Lower lobe of right lung (tissue), 2 donors: ENCODE results near the gene MRTFB. TPM values are rescaled to one million over a fixed set of nuclear protein-coding genes. Genes with fewer than 3 reads are reported as not detected.
A peak's percentile ranks its signal among the peaks of the same experiment; 100 is the strongest.

ENCODE experiments used
- ATAC-seq, 2 donors: fragments of 200-7000 bp; cut with Tn5 transposase; one replicate each; pipeline ENCODE4 v1.9.1; 2020 to 2022; ENCODE audit warnings: mild to moderate bottlenecking in 2 of 2, moderate library complexity in 2 of 2
- DNase-seq: peaks from one replicate; pipeline ENCODE4 v3.0.0-alpha.2; 2020
- H3K27ac ChIP-seq: fragments of 200-600 bp; one replicate; pipeline ENCODE4 v1.8.0; 2022
- H3K27me3 ChIP-seq: fragments of 200-600 bp; one replicate; pipeline ENCODE4 v1.8.0; 2022; ENCODE audit warnings: low read depth
- H3K36me3 ChIP-seq: fragments of 200-600 bp; one replicate; pipeline ENCODE4 v1.8.0; 2022; ENCODE audit warnings: mild to moderate bottlenecking
- H3K4me1 ChIP-seq: fragments of 200-600 bp; one replicate; pipeline ENCODE4 v1.8.0; 2022
- H3K4me3 ChIP-seq: fragments of 200-600 bp; one replicate; pipeline ENCODE4 v1.8.0; 2022; ENCODE audit warnings: mild to moderate bottlenecking
- H3K9me3 ChIP-seq: fragments of 200-600 bp; one replicate; pipeline ENCODE4 v1.8.0; 2022
- CTCF ChIP-seq: fragments of 200-600 bp; IDR thresholded peaks from one replicate; pipeline ENCODE4 v1.8.0; 2022; ENCODE audit warnings: antibody characterized with exemption, mild to moderate bottlenecking
- intact Hi-C: fragments of 100-400 bp; cut with DNase I; formaldehyde crosslinking; loops from one replicate; pipeline ENCODE4 v1.11.0; 2022
- total RNA-seq: library from RNA; stranded (reverse); fragmentation: NEBNext Ultra II Directional; extraction: Animal tissue kit (Norgen Biotek cat#: 25700); gene quantifications from one replicate; pipeline ENCODE4 v1.2.1, GENCODE V29; 2021
- donor health status: DM: no; HTN: yes; CAD: no; lungs with severe emphysema.

The MRTFB gene
- total RNA-seq, 1 donor from 2014 or later, result 50.8 TPM

- Histone ChIP-seq H3K27me3 (no peaks in the 10 kb centered on the region), H3K9me3 (no peaks in the 10 kb centered on the region), H3K27ac (no peak overlapping the region), H3K4me1 (peaks cover 37% of the 10 kb centered on the region), H3K36me3 (peaks cover 14% of the 10 kb centered on the region), H3K4me3 (no peak overlapping the region)
- no peak for TF ChIP-seq CTCF
- DNase-seq (no peak), ATAC-seq (no peak)
- intact Hi-C loops, result no loop called here
Observed at GRCh38 chr16:14086477-14086876, 15.4 kb downstream of the MRTFB start.

- DNase-seq (no peak), ATAC-seq (peak in 1 of 2 donors; percentile 18)
- H3K9me3 ChIP-seq, result no peaks in the 10 kb centered on the region
- peaks cover 9% of the 10 kb centered on the region for H3K36me3 ChIP-seq
- H3K4me3 ChIP-seq, result no peak overlapping the region
- no peak for TF ChIP-seq CTCF
- H3K27me3 ChIP-seq, result no peaks in the 10 kb centered on the region
- no peak overlapping the region for H3K27ac ChIP-seq
- intact Hi-C loops, result no loop called here
- peaks cover 37% of the 10 kb centered on the region for H3K4me1 ChIP-seq
Observed at GRCh38 chr16:14087181-14087580, 16.1 kb downstream of the MRTFB start.

- ATAC-seq (no peak), DNase-seq (no peak)
- no peak for TF ChIP-seq CTCF
- Histone ChIP-seq H3K27me3 (no peaks in the 10 kb centered on the region), H3K4me3 (no peak overlapping the region), H3K36me3 (peaks cover 9% of the 10 kb centered on the region), H3K4me1 (peaks cover 37% of the 10 kb centered on the region), H3K9me3 (no peaks in the 10 kb centered on the region), H3K27ac (no peak overlapping the region)
- intact Hi-C loops, result no loop called here
Observed at GRCh38 chr16:14087590-14088154, 16.6 kb downstream of the MRTFB start.

- peaks cover 37% of the 10 kb centered on the region for H3K4me1 ChIP-seq
- DNase-seq (no peak), ATAC-seq (peak in 1 of 2 donors; percentile 54)
- H3K27me3 ChIP-seq, result no peaks in the 10 kb centered on the region
- intact Hi-C loops, result no loop called here
- H3K36me3 ChIP-seq, result peaks cover 6% of the 10 kb centered on the region
- H3K9me3 ChIP-seq, result no peaks in the 10 kb centered on the region
- H3K27ac ChIP-seq, result no peak overlapping the region
- TF ChIP-seq CTCF, result no peak
- no peak overlapping the region for H3K4me3 ChIP-seq
Observed at GRCh38 chr16:14088155-14088753, 17.1 kb downstream of the MRTFB start.

GRCh38 chr16:14089283-14089823 is 18.2 kb downstream of the MRTFB start:
- no peaks in the 10 kb centered on the region for H3K9me3 ChIP-seq
- H3K27ac ChIP-seq, result no peak overlapping the region
- peaks cover 37% of the 10 kb centered on the region for H3K4me1 ChIP-seq
- no peaks in the 10 kb centered on the region for H3K36me3 ChIP-seq
- intact Hi-C loops, result no loop called here
- no peak for TF ChIP-seq CTCF
- no peak overlapping the region for H3K4me3 ChIP-seq
- DNase-seq (no peak), ATAC-seq (no peak)
- H3K27me3 ChIP-seq, result no peaks in the 10 kb centered on the region
